ENCODE measurements around the gene SLC6A17.
A peak's percentile ranks its signal among the peaks of the same experiment; 100 is the strongest.

The SLC6A17 gene

GRCh38 chr1:110205591-110206155 lies 55.4 kb downstream of the SLC6A17 start:
- no peak for DNase-seq

GRCh38 chr1:110206261-110206920 lies 56.1 kb downstream of the SLC6A17 start:
- DNase-seq: no peak

DNA sequence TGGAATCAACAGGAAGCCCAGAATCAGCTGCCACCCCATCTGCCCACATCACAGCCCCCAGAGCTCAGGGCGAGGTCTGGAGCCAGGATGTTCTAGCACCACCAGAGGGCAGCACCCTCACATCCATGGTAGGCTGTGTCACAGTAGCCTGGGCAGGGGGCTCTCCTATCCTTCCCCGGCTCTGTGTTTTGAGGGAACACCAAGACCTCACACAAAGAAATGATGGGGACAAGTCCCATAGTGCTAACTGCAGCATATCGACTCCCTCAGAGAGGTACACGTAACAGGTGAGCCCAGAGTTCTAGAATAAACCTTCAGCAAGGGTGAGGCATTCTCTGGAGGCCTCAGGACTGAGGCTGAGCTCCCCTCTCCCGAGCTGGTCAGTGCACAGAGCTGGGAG lies 57.5 kb downstream of the SLC6A17 start:
- DNase-seq: peak; percentile 91

- no peak for DNase-seq
Observed at GRCh38 chr1:110208916-110209645, 58.8 kb downstream of the SLC6A17 start.

DNA sequence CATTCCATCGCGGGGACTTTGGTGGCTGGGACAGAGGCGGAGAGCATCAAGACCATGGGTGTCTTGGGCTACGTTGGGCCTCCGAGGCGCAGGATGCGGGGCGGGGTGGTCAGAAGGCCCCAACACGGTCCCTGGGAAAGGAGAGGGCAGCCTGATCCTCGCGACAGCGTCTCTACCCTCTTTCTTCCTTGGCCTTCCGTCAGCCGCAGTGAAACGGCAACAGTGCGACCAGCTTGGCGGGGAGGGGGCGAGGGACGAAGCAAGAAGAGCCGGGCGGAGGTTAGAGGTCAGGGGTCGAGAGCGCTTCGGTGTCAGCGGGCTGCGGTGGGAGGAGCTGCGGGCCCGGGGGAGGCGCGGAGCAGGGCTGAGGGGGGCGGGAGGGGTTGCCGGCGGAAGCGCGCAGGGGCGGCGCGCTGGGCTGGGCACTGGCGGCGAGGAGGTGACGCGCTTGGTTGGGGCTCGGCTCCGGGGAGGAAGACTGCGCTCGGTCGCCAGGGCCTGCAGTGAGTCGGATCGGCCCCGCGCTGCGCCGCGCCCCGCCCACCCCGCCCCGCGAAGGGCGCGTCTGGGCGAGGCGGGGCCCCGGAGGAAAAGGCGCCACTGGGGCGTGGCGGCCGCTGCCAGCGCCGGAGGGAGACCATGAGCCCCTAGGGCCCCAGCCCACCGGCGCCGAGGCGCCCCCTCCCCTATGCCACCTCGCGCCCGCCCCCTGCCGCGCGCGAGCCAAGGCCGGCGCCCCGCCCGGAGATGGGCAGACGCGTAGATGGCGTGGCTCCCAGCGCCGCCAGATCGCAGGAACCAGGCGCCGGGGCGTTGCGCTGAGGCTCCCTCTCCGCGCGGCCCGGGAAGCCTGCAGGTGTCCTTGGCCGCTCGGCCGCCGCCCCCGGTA lies 59.7 kb downstream of the SLC6A17 start, which contains the start of gene KCNC4:
KCNC4 (plus strand) TSS at position 600 of the 889 bp plus-strand sequence. CDS start 1,186 bp downstream, outside the sequence.
- DNase-seq: peak; percentile 97

- peak; percentile 84 for DNase-seq
Observed at GRCh38 chr1:110210604-110211495, 60.6 kb downstream of the SLC6A17 start.

GRCh38 chr1:110211496-110212168 lies 61.3 kb downstream of the SLC6A17 start:
- DNase-seq: peak; percentile 81

DNA sequence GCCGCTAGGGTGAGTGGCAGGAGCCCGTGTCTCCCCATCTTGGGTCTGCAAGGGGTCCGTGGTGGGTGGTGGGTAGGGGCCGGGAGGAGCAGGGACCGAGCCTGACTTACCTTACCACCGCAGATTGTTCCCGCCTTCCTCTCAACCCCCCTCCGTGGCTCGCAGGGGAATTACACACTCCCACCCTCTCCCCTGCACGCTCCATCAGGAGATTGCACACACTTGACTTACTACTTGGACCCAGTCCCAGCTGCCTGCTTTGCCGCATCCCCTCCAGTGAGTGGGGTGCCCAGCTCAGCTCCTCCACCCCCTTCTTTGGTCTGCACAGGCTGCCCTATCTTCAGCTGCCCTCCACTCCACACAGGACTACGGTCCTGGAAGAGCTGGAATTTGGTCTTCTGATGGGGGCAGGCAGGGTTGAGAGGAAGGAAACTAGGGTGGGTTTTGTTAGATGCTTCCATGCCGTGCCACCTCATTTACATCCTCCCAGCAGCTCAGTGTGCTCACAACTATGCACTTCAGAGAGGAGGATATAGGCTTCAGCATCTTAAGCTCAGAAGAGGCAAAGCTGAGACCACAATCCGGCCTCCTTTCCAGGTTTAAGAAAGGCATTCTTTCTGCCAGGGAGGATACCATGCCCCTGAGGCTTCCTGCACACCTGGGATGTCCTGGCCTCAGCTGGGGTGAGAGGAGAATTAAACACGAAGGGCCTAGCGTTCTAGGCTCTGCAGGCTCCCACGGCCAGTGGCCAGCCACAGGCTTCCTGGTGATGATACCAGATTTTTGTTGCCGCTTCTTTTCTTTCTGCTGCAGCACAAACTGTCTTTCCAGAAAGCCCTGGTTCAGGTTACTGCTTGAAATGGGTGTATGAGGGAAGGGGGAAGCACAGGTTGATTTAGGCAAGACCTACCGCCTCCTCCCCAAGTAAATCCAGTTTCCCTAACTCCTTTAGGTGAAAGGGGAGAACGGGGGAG lies 62.2 kb downstream of the SLC6A17 start:
- DNase-seq: no peak

DNA sequence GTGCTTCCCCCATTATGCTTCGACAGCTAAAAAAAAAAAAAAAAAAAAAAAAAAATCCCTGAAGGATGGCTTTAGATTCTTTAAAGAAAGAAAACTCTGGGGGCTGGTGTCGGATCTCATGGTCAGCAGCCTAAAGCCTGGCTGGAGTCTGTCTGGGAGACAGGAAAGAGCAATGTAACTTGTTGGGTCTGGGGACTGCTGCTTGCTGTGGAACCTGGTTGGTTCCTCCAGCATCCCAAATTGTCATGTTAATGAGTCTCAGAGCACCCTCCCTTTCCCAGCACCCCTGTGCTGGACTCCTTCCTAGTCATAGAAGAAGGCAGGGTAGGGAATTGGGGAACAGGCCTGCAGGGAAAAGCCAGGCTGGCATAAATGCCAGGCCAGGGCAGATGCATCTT lies 62.8 kb downstream of the SLC6A17 start:
- DNase-seq: no peak

DNA sequence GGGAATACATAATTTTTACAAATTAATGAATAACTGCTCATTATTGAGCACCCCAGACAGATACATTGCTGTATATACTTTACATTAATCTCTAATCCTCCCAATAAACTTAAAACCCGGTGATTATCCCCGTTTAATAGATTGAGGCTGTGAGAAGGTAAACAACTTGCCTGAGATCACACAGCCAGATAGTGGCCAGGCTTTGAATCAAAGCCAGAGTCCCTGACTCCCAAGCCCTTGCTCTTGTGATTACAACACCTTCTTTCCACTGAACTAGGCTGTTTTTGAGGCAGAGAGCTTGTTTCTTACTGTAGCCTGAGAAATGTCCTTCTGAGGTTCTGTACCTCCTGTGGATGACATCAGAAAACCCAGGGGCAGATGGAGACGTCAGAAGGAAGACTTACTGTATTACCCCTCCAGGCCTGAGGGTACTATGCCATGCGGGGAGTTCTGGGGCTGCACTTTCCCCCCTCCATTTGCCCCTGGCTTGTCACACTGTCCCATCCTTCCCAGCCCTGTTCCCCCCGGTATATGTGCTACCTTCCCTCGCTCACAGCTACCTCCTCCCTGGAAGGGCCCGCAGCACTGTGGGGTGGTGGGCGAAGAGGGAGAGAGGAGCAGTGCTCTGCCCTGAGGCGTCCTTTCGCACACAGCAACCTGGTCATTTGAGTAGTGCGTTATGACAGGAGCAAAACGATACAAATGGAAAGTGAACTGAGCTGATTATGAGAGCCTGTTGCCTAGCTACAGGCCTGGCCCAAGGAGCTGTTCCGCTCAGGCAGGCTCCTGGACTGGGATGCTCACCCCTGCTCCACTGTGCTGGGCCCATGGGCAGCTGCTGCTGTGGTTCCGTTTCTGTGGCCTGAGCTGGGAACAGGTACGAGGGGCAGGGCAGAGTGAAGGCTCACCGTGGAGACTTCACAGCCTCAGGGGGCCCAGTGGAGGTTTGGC lies 64.4 kb downstream of the SLC6A17 start:
- no peak for DNase-seq

GRCh38 chr1:110215621-110216515 lies 65.6 kb downstream of the SLC6A17 start:
- DNase-seq: no peak

GRCh38 chr1:110216844-110217444 lies 66.7 kb downstream of the SLC6A17 start:
- DNase-seq: no peak

- DNase-seq: no peak
Observed at GRCh38 chr1:110218137-110218536, 67.8 kb downstream of the SLC6A17 start.

DNA sequence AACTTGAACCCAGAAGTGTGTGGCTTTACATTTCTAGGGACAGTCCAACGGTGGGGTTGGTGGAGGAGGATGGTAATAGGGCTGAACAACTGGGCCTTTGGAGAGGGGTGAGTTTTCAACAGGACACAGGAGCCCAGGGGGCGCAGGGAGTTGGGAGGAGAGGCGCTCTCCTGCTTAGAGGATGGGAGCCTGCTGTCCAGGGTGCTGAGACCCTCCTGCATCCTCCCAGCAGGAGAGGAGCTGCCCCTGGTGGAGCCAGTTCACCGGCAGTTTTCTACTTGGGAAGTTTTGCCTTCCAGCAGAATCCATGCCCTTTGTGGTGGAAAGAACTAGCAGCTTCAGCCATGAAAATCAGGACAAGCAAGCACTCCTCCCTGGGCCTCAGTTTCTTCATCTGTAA lies 68.4 kb downstream of the SLC6A17 start:
- DNase-seq: no peak

DNA sequence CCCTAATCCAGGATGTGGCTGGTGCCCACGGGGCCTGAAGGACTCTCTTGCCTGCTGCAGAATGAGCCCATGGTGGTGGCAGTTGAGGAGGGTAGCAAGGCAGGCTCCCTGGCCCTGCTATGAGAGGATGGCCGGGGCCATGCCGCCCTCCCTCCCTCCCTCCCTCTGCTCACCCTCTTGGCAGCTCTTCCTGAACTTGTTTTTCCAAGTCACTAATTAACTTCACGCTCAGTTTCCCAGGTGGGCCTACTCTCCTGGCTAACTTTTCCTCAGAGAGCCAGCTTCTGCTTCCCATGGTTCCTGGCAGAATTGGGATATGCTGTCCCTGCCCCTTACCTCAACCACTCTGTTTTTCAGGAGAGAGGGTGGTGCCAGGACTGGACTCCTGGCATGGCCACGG lies 70.0 kb downstream of the SLC6A17 start:
- DNase-seq: no peak

DNA sequence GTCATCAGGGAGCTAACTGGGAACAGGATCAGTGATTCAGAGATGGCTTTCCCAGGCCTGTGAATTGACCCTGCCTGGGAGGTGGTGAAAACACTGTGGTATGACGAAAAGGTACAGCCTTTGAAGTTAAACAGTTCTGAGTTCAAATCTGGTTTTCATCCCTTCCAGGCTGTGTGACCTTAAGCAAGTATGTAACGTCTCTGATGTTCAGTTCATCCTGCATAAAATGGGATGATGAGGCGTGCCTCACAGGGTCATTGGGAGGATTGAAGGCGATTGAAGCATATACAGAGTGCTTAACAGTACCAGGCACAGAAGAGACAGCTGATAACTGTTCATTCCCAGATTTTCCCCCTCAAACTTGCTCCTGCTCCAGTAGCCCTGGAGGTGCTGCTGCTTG lies 70.8 kb downstream of the SLC6A17 start:
- no peak for DNase-seq

DNA sequence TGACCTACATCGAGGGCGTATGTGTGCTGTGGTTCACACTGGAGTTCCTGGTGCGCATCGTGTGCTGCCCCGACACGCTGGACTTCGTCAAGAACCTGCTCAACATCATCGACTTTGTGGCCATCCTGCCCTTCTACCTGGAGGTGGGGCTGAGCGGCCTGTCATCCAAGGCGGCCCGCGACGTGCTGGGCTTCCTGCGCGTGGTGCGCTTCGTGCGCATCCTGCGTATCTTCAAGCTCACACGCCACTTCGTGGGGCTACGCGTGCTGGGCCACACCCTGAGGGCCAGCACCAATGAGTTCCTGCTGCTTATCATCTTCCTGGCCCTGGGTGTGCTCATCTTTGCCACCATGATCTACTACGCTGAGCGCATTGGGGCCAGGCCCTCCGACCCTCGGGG lies 72.8 kb downstream of the SLC6A17 start:
- DNase-seq: no peak

Data from activated effector memory CD4-positive, alpha-beta T cell treated with anti-CD3 and anti-CD28 coated beads, Interleukin-2, amount 50 U/mL, for 16 hours (primary cell).